Measurements from ENCODE around the gene PHAF1.

GRCh38 chr16:67105881-67106280, 3.9 kb upstream of the PHAF1 start:
- TF ChIP-seq CTCF (IDR thresholded peaks at IDR 0.05) (no peak), POLR2A (IDR thresholded peaks at IDR 0.05) (no peak)
